HG03442 (cell line): ENCODE measurements around the gene FAM47E.

Experiments
- ATAC-seq: cut with Tn5 transposase; IDR thresholded peaks from one replicate; pipeline ENCODE4 v1.9.1; 2021; ENCODE audit warnings: mild to moderate bottlenecking, moderate library complexity; ENCODE audit not compliant: unreplicated experiment

The FAM47E gene

DNA sequence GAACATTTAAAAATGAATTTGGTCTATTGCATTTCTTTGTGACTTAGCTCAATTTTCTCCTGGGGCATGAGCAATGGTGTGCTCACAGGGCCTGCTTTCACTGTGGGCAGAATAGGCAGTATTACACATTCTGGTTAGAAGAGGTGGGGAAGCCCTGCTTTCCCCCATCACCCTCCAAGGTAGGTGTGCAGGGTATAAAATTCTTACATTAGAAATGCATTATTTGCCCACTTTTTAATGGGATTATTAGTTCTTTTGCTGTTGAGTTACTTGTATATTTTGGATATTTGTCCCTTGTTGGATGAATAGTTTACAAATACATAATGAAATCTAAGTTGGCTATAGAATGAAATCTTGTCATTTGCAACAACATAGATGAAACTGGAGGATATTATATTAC, 46.7 kb downstream of the FAM47E start:
- ATAC-seq: no peak

DNA sequence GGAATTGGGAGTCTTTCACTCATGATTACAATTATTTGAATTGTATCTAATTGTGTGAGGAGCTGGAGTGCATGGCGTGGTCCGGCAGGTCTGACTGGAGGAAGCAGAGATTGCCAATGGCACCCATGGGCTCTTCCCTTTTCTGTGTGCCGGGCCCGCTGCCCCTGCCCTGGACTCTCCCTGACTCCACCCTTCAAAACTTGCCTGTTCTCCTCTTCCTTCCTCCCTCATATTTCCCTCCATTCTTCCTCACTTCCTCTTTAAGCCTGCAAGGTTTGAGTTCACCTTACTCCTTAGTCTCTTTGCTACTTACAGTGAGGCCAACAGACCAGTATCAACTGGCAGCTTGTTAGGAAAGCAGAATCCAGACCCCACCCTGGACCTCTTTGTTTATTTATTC, 48.5 kb downstream of the FAM47E start:
- ATAC-seq: no peak

DNA sequence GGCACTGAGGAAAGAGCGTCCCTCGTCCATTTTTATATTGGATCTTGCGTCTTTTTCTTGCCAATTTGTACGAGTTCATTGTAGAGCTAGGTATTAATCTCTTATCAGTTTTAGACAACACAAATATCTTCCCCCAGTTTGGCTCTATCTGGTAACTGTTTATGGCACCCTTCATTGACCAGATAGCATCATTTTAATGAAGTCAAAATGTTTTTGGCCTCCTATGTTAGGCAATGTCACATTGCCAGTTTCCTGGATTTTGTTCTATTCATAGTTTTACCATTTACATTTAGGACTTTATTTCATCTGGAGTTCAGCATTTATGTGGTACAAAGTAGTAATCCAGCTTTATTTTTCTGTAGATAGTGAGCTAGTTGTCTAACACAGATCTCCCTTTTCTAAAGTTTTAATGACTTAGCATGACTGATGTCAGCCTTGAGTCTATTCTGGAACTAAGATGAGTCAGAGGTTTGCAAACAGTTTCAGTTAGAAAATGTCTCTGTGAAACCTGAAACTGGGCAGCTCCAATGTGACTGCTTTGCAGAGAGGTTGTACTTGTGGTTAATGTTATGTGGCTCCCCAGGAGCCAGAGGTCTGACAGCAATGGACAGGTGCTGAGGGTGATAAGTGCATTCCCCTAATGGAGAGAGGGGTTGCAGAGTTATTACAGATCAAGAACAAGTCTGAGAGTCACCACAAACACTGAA, 49.7 kb downstream of the FAM47E start:
- ATAC-seq: peak; percentile 99

DNA sequence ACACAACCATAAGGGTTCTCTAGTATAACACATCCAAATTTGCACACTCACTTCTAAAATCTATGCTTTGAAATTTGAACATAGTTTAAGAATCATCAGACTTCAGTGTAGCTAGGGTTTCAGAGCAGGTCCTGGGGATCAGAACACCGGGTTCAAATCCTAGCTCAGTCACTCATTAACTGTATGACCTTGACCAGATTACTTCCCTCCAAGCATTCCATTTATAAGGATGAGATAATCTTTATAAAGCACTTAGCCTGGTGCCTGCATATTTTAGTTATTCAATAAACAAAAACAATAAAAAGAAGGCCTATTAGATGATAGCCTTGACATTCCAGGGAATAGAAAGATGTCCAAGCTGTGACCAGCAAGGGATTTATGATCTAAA, 50.2 kb downstream of the FAM47E start:
- no peak for ATAC-seq

DNA sequence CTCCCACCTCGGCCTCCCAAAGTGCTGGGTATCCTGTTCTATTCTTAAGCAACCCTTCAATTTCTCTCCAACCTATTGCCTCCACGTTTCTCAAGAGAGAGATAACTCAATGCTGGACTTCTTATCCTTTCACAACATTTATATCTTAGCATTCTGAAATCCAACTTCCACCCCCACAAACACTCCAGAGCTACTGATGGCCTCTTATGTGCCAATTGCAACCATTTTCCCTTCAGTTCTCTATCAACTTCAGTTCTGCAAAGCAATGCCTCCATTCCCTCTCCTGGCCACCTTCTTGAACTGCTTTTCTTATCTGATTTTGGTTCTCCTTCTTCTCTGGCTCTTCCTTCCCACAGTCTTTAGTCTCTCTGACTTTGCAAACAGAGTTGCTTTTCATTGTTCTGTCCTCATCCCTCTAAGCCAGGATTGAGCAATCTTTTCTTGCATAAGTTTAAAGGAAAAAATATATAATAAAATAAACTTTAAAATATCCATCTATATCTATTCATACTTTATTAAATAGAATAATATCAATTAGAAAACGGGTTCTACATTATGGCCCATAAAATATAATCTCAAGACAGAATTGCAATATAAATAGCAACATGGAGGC, 51.4 kb downstream of the FAM47E start:
- ATAC-seq: no peak

DNA sequence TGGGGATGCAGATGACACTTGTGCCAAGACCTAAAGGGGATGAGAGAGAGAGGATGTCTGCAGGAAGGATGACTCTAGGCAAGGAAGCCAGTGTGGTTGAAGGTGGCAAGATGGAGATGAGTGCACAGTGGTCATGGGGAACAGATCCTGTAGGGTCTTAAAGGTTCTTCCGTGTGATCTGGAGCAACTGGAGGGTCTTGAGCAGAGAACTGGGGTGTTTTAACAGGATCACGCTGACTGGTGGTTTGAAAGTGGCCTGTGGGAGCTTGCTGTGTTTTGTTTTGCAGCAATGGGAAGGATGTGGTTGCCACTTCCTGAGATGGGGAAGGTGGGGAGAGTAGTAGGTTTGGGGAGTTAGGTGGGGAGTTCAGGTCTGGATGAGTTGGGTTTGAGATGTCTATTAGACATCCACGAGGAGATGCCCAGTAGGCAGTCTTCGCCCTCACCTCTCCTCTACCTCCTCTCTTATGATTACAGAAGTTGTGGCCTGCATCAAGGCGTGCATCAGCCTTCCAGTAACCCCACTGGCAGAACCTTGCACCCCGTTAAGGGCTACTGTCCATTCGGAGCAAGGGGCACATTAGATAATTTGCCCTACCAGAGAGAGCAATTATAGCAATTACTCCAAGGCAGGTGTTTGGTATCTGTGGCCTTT, 53.6 kb downstream of the FAM47E start:
- ATAC-seq: no peak

DNA sequence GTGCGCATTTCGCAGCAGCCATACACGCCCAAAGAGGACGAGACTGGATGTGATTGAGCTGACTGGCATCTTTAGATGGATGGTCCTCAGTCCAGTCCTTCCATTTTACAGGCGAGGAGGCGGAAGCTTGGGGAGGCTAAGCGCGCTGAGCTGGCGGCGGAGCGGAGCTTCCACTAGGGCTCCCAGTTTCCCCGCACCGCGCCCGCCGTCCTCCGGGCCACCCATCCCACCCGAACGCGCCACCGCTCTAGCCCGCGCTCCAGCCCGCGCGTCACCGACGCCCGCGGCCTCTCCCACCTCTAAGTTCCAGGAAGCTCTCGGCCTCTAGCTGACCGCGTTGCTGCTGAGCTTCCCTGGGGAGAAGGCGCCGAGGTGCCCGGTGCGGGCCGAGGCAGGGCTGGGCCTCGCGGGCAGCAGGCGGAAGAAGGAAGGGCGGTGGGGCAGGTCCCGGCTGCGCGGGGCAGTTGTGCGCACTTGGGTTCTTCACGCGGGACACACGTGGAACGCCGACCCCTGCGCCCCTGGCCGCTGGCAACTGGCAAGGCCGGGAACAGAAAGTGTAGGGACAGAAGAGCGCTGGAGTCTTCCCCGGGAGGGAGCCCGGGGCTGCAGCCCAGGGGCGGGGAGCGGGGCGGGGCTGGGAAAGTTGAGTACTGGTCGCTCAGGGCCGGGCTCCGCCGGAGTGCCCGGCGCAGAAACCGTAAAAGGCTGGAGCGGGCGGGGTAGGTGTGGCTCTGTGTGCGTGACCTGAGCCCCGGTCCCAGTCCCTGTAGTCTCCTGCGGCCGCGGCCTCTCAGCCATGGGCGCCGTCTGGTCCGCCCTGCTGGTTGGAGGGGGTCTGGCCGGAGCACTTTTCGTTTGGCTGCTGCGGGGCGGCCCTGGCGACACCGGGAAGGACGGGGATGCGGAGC, 54.7 kb downstream of the FAM47E start, which contains the start of gene STBD1:
TSS of gene STBD1 (plus strand) at position 763 of the 911 bp plus-strand sequence. CDS start at position 800, 37 bp downstream.
- ATAC-seq: no peak

DNA sequence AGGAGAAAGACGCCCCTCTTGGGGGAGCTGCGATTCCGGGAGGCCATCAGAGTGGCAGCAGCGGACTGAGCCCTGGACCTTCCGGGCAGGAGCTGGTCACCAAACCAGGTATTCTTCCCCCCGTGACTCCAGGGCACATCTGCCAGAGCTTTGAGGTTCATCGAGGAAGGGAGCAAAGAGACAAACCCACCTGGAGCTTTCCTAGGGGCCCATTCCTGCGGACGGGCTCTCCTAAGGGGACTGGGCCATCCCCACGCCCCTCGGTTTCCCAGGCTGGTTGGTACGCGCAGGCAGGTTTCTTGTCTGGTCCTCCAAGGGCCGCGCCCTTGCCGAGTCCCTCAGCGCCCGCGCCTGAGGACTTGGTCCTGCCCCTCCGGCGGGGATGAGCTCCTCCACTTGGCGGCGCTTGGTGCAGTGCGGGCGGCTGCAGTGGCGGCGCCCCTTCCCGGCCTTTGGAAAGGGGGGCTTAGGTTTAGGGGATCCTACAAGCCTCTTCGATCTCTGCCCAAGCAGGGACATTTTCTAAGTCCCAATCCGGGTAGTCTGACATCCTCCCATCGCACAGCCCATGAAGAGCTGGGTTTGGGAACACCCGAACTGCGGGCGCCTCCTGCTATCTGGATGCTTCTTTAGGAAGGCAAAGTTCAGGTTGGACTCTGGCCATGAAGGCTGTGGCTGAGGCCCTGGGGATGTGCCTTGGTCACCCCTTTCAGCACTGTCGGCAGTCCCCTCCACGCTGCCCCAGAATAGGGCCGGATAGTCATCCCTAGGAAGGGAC, 55.5 kb downstream of the FAM47E start:
- ATAC-seq: no peak

DNA sequence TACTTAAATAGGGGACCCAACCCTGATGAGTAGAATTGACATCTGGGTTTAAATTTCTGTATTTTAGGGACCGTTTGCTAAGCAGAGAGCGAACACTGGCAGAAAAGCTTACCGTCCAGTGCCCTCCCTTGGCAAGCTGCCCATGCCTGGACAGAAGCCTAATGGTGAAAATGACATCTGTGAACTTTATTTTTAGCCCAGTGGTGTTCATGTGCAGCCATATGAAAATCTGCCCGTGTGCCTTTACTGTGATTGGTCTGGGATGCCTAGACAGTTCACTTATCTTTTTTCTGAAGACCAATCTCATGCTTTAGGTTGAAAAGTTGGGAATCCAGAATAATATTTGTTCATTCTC, 56.1 kb downstream of the FAM47E start:
- ATAC-seq: no peak

DNA sequence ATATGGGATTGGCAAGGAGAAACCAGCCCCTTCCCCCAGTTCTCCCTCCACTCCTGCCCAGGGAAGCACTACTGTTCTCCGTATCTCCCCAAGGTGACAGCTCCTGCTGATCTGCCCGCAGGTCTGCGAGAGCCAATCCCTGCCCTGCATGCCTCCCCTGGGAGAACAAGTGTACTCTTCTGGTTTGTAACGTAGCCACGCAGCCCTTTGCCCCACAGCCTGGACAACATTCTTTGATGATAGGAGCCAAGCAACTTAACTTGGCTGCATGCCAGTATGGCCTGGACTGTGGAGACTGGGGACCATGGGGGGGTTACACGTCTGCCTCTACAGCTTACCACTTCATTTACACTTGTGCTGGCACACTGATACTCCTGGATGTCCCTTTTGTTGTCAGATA, 57.0 kb downstream of the FAM47E start:
- no peak for ATAC-seq

DNA sequence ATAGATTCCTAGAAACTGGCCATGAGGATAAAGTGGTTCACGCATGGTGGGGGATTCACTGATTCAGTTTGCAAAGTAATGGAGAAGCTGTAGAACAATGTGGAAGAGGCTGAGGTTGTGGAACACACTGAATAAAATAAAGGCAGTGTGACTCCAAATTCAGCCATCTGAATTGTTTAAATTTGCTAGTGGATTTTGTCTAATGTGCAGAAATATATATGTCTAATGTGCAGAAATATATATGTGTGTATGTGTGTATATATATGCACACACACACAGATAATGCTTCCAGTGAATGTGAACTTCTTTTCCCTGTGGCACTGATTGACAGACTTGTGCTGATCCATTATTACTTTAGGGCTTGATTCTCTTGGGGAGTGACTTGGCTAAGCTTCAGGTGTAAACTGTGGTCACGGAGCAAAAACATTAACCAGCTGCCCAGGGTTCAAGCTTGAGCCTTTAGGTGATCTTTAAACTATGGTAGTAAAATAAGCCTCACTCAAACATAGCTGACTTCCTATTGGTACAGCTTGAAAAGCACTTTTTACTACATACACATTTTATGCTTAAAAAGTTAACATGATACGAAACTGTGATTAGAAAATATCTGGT, 58.5 kb downstream of the FAM47E start:
- ATAC-seq: no peak

DNA sequence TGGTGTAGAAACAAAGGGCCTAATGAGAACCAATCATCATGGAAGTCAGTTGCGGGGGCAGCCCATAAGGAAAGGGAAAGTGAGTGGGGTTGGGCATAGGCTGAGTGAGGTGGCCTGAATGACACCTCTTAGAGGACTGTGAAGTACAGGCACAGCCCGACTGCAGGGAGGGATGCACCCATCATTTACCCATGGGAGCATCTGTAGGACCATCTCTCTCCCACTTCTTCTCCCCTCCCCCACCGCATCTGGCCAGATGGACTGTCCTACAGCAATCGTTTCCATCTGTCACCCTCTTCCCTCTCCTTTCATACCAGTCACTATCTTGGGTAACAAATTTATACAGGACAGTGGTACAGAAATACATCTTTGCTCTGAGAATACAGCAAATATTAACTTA, 59.2 kb downstream of the FAM47E start:
- ATAC-seq: no peak

DNA sequence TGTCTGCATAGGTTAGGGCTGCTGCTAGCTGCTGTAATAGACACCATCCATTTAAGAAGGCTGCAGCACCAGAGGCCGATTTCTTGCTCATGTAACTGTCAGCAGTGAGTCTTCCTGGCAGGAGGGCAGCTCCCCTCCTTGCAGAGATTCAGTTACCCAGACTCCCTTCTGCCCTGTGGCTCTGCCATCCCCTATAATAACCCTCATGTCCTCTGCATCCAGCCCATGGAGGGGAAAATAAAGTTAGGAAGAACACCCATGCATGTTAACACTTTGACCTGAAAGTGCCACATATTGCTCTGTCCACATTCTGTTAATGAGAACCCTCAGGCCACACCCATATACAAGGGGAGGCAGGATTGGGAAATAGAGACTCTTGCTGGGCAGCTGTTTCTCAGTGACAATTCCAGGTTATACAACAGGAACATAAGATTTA, 60.4 kb downstream of the FAM47E start:
- no peak for ATAC-seq

DNA sequence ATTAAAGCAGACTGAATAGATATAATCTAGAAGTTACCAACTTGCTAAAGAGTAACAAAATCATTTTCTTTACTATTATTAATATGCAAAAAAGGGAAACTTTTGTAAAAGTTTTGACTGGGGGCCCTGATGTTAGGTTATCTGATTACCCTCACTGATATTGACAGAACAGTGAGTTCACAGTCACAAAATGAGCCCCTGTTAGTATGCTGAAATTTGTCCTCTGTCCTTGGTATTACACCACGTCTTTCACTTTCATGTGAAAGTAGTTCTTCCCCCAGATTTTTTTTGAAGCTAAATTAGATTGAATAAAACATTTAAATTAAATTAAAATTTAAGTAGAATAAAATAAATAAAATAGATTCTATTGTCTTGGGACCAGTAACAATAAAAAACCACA, 60.9 kb downstream of the FAM47E start:
- ATAC-seq: no peak

DNA sequence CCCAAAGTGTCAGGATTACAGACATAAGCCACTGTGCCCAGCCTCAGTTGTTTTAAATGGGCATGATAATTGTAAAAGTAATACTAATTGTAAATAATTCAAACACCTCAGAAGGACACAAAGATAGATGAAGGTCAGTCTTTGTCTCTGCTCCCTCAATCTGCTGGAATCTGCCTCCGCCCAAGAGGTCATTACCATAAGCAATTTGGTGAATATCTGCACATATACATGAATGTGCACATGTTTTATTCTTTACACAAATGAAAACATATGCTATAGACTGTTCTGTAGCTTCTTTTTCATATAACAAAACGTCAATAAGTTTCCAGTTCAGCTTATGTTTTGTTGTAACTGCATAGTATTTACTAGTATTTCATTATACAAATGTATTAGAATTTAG, 62.0 kb downstream of the FAM47E start:
- no peak for ATAC-seq

DNA sequence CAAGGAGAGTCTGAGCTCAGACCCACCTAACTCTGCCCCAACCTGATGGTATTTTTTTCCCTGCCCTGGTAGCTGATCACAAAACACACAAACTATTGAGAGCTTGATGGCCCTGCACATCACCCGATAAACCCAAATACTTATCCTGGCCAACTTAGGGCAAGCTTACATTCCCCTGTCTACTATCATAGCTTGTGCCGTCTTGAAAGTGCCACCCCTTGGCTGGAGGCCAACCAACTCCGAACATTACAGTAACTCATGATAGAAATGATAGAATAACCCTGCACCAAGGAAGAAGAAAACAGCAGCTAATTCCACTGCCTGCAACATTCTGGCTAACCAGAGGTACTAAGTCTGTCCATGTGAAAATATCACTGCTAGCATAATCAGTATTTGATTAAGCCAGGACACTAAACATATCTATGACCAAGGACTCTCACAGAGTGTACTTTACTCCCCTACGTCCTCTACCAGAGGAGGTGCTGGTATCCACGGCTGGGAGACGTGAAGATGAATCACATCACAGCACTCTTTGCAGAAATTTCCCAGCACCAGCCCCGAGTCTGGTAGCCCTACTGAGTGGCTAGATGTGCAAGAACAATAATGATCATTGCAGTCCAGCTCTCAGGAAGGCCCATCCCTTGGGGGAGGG, 63.9 kb downstream of the FAM47E start:
- ATAC-seq: no peak

DNA sequence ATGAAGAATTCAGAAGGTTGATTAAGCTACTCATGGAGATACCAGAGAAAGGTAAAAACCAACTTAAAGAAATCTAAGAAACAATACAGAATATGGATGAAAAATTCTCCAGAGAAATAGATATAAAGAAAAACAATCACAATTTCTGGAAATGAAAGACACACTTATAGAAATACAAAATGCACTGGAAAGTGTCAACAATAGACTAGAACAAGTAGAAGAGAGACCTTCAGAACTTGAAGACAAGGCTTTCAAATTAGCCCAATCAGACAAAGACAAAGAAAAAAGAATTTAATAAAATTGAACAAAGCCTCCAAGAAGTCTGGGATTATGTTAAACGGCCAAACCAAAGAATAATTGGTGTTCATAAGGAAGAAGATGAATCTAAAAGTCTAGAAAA, 64.6 kb downstream of the FAM47E start:
- no peak for ATAC-seq

DNA sequence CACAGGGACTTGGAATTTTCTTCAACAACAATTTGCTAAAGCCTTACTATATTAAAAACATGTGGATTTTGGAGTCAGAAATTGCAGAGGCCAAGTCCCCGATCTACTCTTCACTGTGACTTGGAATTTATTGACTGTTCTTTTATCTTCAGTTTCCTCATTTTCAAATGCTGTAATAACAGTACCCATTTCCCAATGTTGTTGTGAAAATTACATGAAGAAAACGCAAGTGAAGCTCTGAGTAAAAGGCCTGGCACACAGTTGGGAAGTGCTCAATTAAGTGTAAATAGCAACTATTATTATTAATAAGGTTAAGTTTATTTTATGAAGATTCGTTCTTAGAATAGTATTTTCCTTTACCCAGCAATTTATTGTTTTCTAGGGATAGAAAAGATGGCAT, 70.7 kb downstream of the FAM47E start:
- ATAC-seq: no peak

DNA sequence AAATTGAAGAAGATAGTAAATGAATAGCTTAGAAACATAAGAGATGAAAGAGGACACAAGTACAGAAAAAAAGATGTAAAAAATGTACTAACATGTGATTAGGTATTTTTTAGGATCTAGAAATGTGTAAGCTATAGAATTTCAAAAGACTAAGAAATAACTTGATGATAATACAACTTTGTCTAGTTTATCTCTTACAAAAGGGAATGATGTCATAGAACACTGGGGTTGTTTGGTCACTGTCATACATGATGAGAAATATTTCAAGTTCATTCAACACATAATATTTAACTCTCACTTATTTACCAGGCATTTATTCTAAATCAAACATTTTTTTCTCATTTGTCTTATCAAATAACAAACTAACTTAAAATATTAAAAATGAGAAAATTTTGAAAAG, 73.6 kb downstream of the FAM47E start:
- ATAC-seq: no peak

DNA sequence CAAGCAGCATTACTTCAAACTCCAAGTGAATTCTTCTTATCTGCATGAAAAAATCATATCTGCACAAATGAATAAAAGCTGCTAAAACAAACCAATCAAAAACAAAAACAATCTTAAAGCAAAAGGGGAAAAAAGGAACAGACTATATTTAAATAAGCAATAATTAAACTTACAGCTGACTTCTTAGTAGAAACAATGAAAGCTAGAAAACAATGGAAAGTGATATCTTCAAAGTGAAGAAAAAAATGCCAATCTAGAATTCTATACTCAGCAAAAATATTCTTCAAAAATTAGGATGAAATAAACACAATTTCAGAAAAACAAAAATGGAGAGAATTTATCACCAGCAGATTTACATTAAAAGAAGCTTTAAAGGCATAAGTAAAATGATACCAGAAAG, 75.0 kb downstream of the FAM47E start:
- no peak for ATAC-seq
